Measurements from ENCODE around the gene RNF17.

DNA sequence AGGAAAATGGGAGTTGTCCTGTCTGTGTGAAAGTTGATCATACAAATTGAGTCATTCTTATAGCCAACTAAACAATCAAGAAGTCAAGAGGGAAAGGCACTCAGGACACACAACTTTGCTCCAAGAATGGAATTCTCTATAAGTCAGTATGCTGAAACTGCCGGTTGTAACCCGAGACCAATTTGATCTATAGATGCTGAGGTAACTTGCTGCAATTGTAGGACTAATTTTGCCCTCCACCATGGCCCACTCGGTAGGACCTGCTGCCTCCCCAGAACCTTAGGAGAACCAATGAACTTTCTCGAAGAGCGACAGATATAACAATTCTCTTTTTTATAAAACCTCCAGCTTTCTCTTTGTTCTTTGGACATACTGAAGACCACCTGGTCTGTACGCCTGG, 157.0 kb downstream of the RNF17 start:
- TF ChIP-seq, protein P1, sequence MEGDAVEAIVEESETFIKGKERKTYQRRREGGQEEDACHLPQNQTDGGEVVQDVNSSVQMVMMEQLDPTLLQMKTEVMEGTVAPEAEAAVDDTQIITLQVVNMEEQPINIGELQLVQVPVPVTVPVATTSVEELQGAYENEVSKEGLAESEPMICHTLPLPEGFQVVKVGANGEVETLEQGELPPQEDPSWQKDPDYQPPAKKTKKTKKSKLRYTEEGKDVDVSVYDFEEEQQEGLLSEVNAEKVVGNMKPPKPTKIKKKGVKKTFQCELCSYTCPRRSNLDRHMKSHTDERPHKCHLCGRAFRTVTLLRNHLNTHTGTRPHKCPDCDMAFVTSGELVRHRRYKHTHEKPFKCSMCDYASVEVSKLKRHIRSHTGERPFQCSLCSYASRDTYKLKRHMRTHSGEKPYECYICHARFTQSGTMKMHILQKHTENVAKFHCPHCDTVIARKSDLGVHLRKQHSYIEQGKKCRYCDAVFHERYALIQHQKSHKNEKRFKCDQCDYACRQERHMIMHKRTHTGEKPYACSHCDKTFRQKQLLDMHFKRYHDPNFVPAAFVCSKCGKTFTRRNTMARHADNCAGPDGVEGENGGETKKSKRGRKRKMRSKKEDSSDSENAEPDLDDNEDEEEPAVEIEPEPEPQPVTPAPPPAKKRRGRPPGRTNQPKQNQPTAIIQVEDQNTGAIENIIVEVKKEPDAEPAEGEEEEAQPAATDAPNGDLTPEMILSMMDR (IDR thresholded peaks at IDR 0.05) = no peak
- no peak for TF ChIP-seq POLR2A (IDR thresholded peaks at IDR 0.05)

Data from vagina (tissue), 2 donors.